Liver (tissue), 2 donors: ENCODE results near the gene CUL4A.

Experiments used
- ATF3 ChIP-seq: IDR thresholded peaks from 2 replicates; pipeline ENCODE4 v1.6.1; 2016; ENCODE audit warnings: antibody characterized with exemption
- GABPA ChIP-seq, 2 donors: IDR thresholded peaks in 1 of 2; conservative IDR thresholded peaks in 1 of 2; 2 replicates each; pipeline ENCODE4 v1.6.1; 2016; ENCODE audit warnings: antibody characterized with exemption in 2 of 2, mild to moderate bottlenecking in 1 of 2, moderate library complexity in 1 of 2
- REST ChIP-seq: IDR thresholded peaks from 2 replicates; pipeline ENCODE4 v1.6.1; 2016; ENCODE audit warnings: antibody characterized with exemption, mild to moderate bottlenecking
- donor health status: healthy.

GRCh38 chr13:113178070-113178895, 31.1 kb upstream of the CUL4A start:
- TF ChIP-seq ATF3, result no peak
- TF ChIP-seq REST, result no peak
- no peak for TF ChIP-seq GABPA (IDR thresholded peaks at IDR 0.05 in 1 of 2, conservative IDR thresholded peaks at IDR 0.05 in 1 of 2)
